GM23338 (cell line): ENCODE measurements around the gene NEMF. TPM values are rescaled to one million over a fixed set of nuclear protein-coding genes. Genes with fewer than 3 reads are reported as not detected.

Experiments
- ATAC-seq: fragments of 200-7000 bp; cut with Tn5 transposase; 3 replicates; pipeline ENCODE4 v1.9.1; 2020
- DNase-seq: peaks from one replicate; pipeline ENCODE4 v3.0.0-alpha.2; 2015; ENCODE audit warnings: low spot score
- H2AFZ ChIP-seq: fragments of 200-600 bp; sonication (generic); 2 replicates; pipeline ENCODE4 v1.8.0; 2016; ENCODE audit warnings: antibody characterized with exemption, mild to moderate bottlenecking, moderate library complexity
- H3F3A ChIP-seq: fragments of 200-600 bp; sonication (generic); replicated peaks from 2 replicates; pipeline ENCODE4 v1.8.0; 2017; ENCODE audit warnings: antibody characterized with exemption, mixed run types, low read depth
- H3K27ac ChIP-seq: fragments of 200-600 bp; sonication (generic); 2 replicates; pipeline ENCODE4 v1.6.1; 2016; ENCODE audit warnings: low read depth
- H3K27me3 ChIP-seq: fragments of 200-600 bp; sonication (generic); 2 replicates; pipeline ENCODE4 v1.8.0; 2016; ENCODE audit warnings: mild to moderate bottlenecking, mixed run types, moderate library complexity; ENCODE audit not compliant: insufficient read depth
- H3K36me3 ChIP-seq: fragments of 200-600 bp; sonication (generic); 2 replicates; pipeline ENCODE4 v1.8.0; 2016; ENCODE audit warnings: mild to moderate bottlenecking; ENCODE audit not compliant: insufficient read depth
- H3K4me1 ChIP-seq: fragments of 200-600 bp; sonication (generic); 2 replicates; pipeline ENCODE4 v1.8.0; 2016; ENCODE audit warnings: mild to moderate bottlenecking, moderate library complexity; ENCODE audit not compliant: insufficient read depth
- H3K4me2 ChIP-seq: fragments of 200-600 bp; sonication (generic); 2 replicates; pipeline ENCODE4 v1.7.1; 2017; ENCODE audit warnings: mixed run types
- H3K4me3 ChIP-seq: fragments of 200-600 bp; sonication (generic); 2 replicates; pipeline ENCODE4 v1.6.1; 2016; ENCODE audit warnings: mixed run types
- H3K79me2 ChIP-seq: fragments of 200-600 bp; sonication (generic); replicated peaks from 2 replicates; pipeline ENCODE4 v1.8.0; 2017; ENCODE audit warnings: mild to moderate bottlenecking; ENCODE audit not compliant: insufficient read depth
- H3K9me2 ChIP-seq: fragments of 200-600 bp; sonication (generic); 2 replicates; pipeline ENCODE4 v1.8.0; 2017; ENCODE audit not compliant: insufficient read depth
- H4K20me1 ChIP-seq: fragments of 200-600 bp; sonication (generic); replicated peaks from 2 replicates; pipeline ENCODE4 v1.8.0; 2017; ENCODE audit warnings: mild to moderate bottlenecking; ENCODE audit not compliant: insufficient read depth
- H3K27ac Mint-ChIP-seq: 2 replicates; pipeline ENCODE4 v1.8.0; 2020; ENCODE audit warnings: inconsistent platforms, mild to moderate bottlenecking, moderate library complexity, mixed read lengths
- H3K27me3 Mint-ChIP-seq: 3 replicates; pipeline ENCODE4 v1.8.0; 2022; ENCODE audit warnings: low read depth, mild to moderate bottlenecking, moderate library complexity, mixed read lengths, inconsistent platforms; ENCODE audit not compliant: insufficient read depth, poor library complexity
- H3K36me3 Mint-ChIP-seq: 3 replicates; pipeline ENCODE4 v1.8.0; 2021; ENCODE audit warnings: low read depth, mild to moderate bottlenecking, inconsistent platforms, moderate library complexity, mixed read lengths
- H3K4me1 Mint-ChIP-seq: 3 replicates; pipeline ENCODE4 v1.8.0; 2020; ENCODE audit warnings: mild to moderate bottlenecking, inconsistent platforms, mixed read lengths
- H3K4me3 Mint-ChIP-seq: 3 replicates; pipeline ENCODE4 v1.8.0; 2021; ENCODE audit warnings: moderate library complexity, mild to moderate bottlenecking, inconsistent platforms, mixed read lengths
- H3K9me3 Mint-ChIP-seq: 3 replicates; pipeline ENCODE4 v1.8.0; 2020; ENCODE audit warnings: moderate library complexity, mild to moderate bottlenecking, inconsistent platforms, mixed read lengths
- EZH2 ChIP-seq: fragments of 200-600 bp; sonication (generic); IDR thresholded peaks from one replicate; pipeline ENCODE4 v1.8.0; 2017; ENCODE audit warnings: antibody characterized with exemption, mild to moderate bottlenecking, low read depth; ENCODE audit not compliant: unreplicated experiment
- EZH2phosphoT487 ChIP-seq: fragments of 200-600 bp; sonication (generic); IDR thresholded peaks from one replicate; pipeline ENCODE4 v1.8.1; 2018; ENCODE audit warnings: antibody characterized with exemption; ENCODE audit not compliant: unreplicated experiment
- JUNB ChIP-seq: IDR thresholded peaks from one replicate; pipeline ENCODE4 v1.6.1; 2016; ENCODE audit warnings: antibody characterized with exemption; ENCODE audit not compliant: unreplicated experiment
- POLR2AphosphoS5 ChIP-seq: IDR thresholded peaks from 2 replicates; pipeline ENCODE4 v1.6.1; 2016; ENCODE audit warnings: antibody characterized with exemption, low read depth
- STAT1 ChIP-seq: IDR thresholded peaks from one replicate; pipeline ENCODE4 v1.6.1; 2016; ENCODE audit warnings: antibody characterized with exemption; ENCODE audit not compliant: unreplicated experiment
- ZNF331 ChIP-seq: fragments of 250-450 bp; sonication (Bioruptor Pico); IDR thresholded peaks from 2 replicates; pipeline ENCODE4 v1.5.0; 2020; ENCODE audit warnings: low read depth, mild to moderate bottlenecking, moderate library complexity
- polyA plus RNA-seq: library from polyadenylated mRNA; unstranded; fragments of >200 nt; fragmentation: Nextera tagmentation; extraction: Ambion mirVana; gene quantifications from 2 replicates; pipeline ENCODE4 v1.2.1, GENCODE V29; 2016
- total RNA-seq: library from RNA; depleted of rRNA; stranded (reverse); fragments of >200 nt; shearing (Covaris generic); gene quantifications from 2 replicates; pipeline ENCODE4 v1.2.3, GENCODE V29; 2014
- TF ChIP-seq, protein P1 (sequence below): IDR thresholded peaks from one replicate; pipeline ENCODE4 v1.6.1; 2018; ENCODE audit warnings: antibody characterized with exemption; ENCODE audit not compliant: unreplicated experiment

NEMF gene
- total and polyA plus RNA-seq, 2 experiments from 2014 or later, result 58.4 to 88.1 TPM

DNA sequence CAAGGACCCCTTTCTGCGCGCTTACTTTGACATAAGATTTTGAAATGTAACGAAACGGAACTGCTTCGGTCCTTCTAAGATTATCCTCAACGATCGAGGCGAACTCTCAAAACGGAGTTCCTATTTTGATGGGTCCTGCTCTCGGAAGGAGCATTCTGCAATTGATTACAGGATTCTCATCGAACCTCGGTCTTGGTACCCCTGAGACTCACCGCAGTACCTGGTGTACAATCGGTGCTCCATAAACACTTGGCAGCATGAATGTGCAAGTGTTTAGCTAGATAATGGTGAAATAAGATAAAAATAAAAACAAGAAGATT, 530 bp upstream of the NEMF start (continued):
- TF ChIP-seq, protein P1, sequence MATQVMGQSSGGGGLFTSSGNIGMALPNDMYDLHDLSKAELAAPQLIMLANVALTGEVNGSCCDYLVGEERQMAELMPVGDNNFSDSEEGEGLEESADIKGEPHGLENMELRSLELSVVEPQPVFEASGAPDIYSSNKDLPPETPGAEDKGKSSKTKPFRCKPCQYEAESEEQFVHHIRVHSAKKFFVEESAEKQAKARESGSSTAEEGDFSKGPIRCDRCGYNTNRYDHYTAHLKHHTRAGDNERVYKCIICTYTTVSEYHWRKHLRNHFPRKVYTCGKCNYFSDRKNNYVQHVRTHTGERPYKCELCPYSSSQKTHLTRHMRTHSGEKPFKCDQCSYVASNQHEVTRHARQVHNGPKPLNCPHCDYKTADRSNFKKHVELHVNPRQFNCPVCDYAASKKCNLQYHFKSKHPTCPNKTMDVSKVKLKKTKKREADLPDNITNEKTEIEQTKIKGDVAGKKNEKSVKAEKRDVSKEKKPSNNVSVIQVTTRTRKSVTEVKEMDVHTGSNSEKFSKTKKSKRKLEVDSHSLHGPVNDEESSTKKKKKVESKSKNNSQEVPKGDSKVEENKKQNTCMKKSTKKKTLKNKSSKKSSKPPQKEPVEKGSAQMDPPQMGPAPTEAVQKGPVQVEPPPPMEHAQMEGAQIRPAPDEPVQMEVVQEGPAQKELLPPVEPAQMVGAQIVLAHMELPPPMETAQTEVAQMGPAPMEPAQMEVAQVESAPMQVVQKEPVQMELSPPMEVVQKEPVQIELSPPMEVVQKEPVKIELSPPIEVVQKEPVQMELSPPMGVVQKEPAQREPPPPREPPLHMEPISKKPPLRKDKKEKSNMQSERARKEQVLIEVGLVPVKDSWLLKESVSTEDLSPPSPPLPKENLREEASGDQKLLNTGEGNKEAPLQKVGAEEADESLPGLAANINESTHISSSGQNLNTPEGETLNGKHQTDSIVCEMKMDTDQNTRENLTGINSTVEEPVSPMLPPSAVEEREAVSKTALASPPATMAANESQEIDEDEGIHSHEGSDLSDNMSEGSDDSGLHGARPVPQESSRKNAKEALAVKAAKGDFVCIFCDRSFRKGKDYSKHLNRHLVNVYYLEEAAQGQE, result no peak
- TF ChIP-seq EZH2phosphoT487 (no peak), EZH2 (no peak), JUNB (no peak), POLR2AphosphoS5 (no peak), ZNF331 (CRISPR knock-in tag) (no peak), STAT1 (no peak)

DNA sequence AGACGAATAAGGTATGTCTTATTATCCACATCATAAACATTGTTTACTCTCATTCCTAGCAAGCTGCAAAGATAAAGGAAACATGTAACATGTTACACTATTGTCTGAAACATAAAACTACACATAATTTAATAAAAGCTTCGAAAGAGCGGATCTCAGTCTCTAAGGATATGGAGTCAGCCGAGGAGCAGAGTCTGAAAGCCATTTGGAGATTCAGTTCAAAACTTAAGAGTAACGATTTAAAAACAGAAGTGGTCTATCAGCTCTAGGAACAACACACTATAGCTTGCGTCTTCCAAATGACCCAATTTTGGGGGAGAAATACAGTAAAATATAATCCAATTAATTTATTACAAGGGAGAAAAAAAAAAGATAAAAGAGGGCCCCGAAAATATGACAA, 775 bp downstream of the NEMF start:
- Histone ChIP-seq H3K4me2 (peak overlapping the region; percentile 76), H3K4me1 (no peaks in the 10 kb centered on the region), H4K20me1 (no peaks in the 10 kb centered on the region), H3K4me3 (peak overlapping the region; percentile 72), H3K27me3 (no peaks in the 10 kb centered on the region), H3K27ac (no peak overlapping the region), H3K79me2 (peaks cover 34% of the 10 kb centered on the region), H3K9me2 (no peaks in the 10 kb centered on the region), H2AFZ (no peak overlapping the region), H3K36me3 (peaks cover 17% of the 10 kb centered on the region; the same call in 1 of the 2 replicates), H3F3A (no peaks in the 10 kb centered on the region)
- H3K9me3 Mint-ChIP-seq, result no peaks in the 10 kb centered on the region
- H3K4me1 Mint-ChIP-seq, result peaks cover 5% of the 10 kb centered on the region
- peak overlapping the region; percentile 99 for H3K4me3 Mint-ChIP-seq
- H3K27me3 Mint-ChIP-seq, result peaks cover 8% of the 10 kb centered on the region
- ATAC-seq, result no peak
- DNase-seq, result no peak
- H3K36me3 Mint-ChIP-seq, result peaks cover 35% of the 10 kb centered on the region
- TF ChIP-seq, protein P1, result no peak
- no peak for TF ChIP-seq POLR2AphosphoS5
- no peak for TF ChIP-seq JUNB
- peak overlapping the region; percentile 98 for H3K27ac Mint-ChIP-seq
